HepG2 (cell line): Measurements from ENCODE around the gene MRPS5. TPM values are rescaled to one million over a fixed set of nuclear protein-coding genes. Genes with fewer than 3 reads are reported as not detected.

Source experiments
- AHR ChIP-seq: IDR thresholded peaks from 2 replicates; pipeline ENCODE4 v1.6.1; 2018; ENCODE audit warnings: missing genetic modification reagents, missing compliant biosample characterization
- BRCA1 ChIP-seq: sonication (generic); formaldehyde crosslinking; IDR thresholded peaks from 2 replicates; pipeline ENCODE4 v1.4.0; 2020; ENCODE audit warnings: missing genetic modification reagents
- ELF4 ChIP-seq: sonication (generic); formaldehyde crosslinking; IDR thresholded peaks from 2 replicates; pipeline ENCODE4 v1.5.0; 2020; ENCODE audit warnings: missing genetic modification reagents, mild to moderate bottlenecking, moderate library complexity, borderline replicate concordance
- EZH2 ChIP-seq: conservative IDR thresholded peaks from 2 replicates; pipeline ENCODE4 v1.6.1; 2012; ENCODE audit warnings: mild to moderate bottlenecking, low read depth, low read length, moderate library complexity
- HNF4A ChIP-seq: sonication (generic); formaldehyde crosslinking; IDR thresholded peaks from 2 replicates; pipeline ENCODE4 v1.4.0; 2020; ENCODE audit warnings: missing genetic modification reagents
- NFATC3 ChIP-seq: sonication (generic); formaldehyde crosslinking; IDR thresholded peaks from 2 replicates; pipeline ENCODE4 v1.5.1; 2020; ENCODE audit warnings: mild to moderate bottlenecking, missing genetic modification reagents
- NRL ChIP-seq: sonication (generic); formaldehyde crosslinking; IDR thresholded peaks from 2 replicates; pipeline ENCODE4 v1.5.0; 2020; ENCODE audit warnings: missing genetic modification reagents, mild to moderate bottlenecking, moderate library complexity, borderline replicate concordance
- RARA ChIP-seq: IDR thresholded peaks from 2 replicates; pipeline ENCODE4 v1.6.1; 2016; ENCODE audit warnings: missing genetic modification reagents, missing compliant biosample characterization
- RFX5 ChIP-seq: IDR thresholded peaks from 2 replicates; pipeline ENCODE4 v1.6.1; 2011; ENCODE audit warnings: low read depth, low read length, improper control_type of control experiment
- RORA ChIP-seq: sonication (generic); formaldehyde crosslinking; IDR thresholded peaks from 2 replicates; pipeline ENCODE4 v1.5.0; 2020; ENCODE audit warnings: mild to moderate bottlenecking, missing genetic modification reagents, moderate library complexity
- SNRNP70 ChIP-seq: fragments of 200-400 bp; formaldehyde crosslinking; IDR thresholded peaks from 2 replicates; pipeline ENCODE4 v1.6.1; 2017; ENCODE audit warnings: mild to moderate bottlenecking, low read depth, low read length, moderate library complexity
- ZNF251 ChIP-seq: sonication (generic); formaldehyde crosslinking; IDR thresholded peaks from 2 replicates; pipeline ENCODE4 v1.9.0; 2021; ENCODE audit warnings: mild to moderate bottlenecking, missing genetic modification reagents
- ZNF432 ChIP-seq: sonication (generic); formaldehyde crosslinking; IDR thresholded peaks from 2 replicates; pipeline ENCODE4 v1.5.0; 2020; ENCODE audit warnings: missing genetic modification reagents, mild to moderate bottlenecking, borderline replicate concordance
- ZNF629 ChIP-seq: sonication (generic); formaldehyde crosslinking; conservative IDR thresholded peaks from 2 replicates; pipeline ENCODE4 v1.5.0; 2020; ENCODE audit warnings: missing genetic modification reagents
- ZNF879 ChIP-seq: sonication (generic); formaldehyde crosslinking; IDR thresholded peaks from 2 replicates; pipeline ENCODE4 v1.8.1; 2023; ENCODE audit warnings: missing genetic modification reagents
- polyA plus RNA-seq, 8 experiments: library from polyadenylated mRNA; depleted of rRNA in 3 of 8; stranded (reverse) in 7 of 8; unstranded in 1 of 8; fragments of >200 nt; fragmentation: Illumina TruSeq in 4 of 8; extraction: Trizol in 4 of 8; gene quantifications; 2 replicates each; pipeline versions ENCODE4 v1.2.1 to v1.2.3, GENCODE V29; 2011 to 2016; ENCODE audit warnings: low read depth in 4 of 8, missing spikeins in 1 of 8, mixed read lengths in 1 of 8; ENCODE audit not compliant: insufficient read depth in 1 of 8
- total RNA-seq, 5 experiments: library from RNA; depleted of rRNA; stranded (reverse); fragments of >200 nt; fragmentation: Illumina TruSeq; extraction: Trizol; gene quantifications; 2 replicates each; pipeline ENCODE4 v1.2.3, GENCODE V29; 2016; ENCODE audit warnings: low read depth in 1 of 5
- TF ChIP-seq, protein P1 (sequence below): sonication (generic); formaldehyde crosslinking; conservative IDR thresholded peaks from 2 replicates; pipeline ENCODE4 v1.8.0; 2022; ENCODE audit warnings: missing genetic modification reagents
- TF ChIP-seq, protein P2 (sequence below): IDR thresholded peaks from 2 replicates; pipeline ENCODE4 v1.6.1; 2016; ENCODE audit warnings: missing biosample characterization, missing genetic modification reagents, low read depth
- TF ChIP-seq, protein P3 (sequence below): IDR thresholded peaks from 2 replicates; pipeline ENCODE4 v1.6.1; 2016; ENCODE audit warnings: missing compliant biosample characterization, missing genetic modification reagents, borderline replicate concordance
- TF ChIP-seq, protein P4 (sequence below): sonication (generic); formaldehyde crosslinking; IDR thresholded peaks from 2 replicates; pipeline ENCODE4 v1.4.0; 2020; ENCODE audit warnings: missing genetic modification reagents
- TF ChIP-seq, protein P5 (sequence below): sonication (generic); formaldehyde crosslinking; IDR thresholded peaks from 2 replicates; pipeline ENCODE4; 2020; ENCODE audit warnings: missing genetic modification reagents, mild to moderate bottlenecking, borderline replicate concordance
- TF ChIP-seq, protein P6 (sequence below): sonication (generic); formaldehyde crosslinking; IDR thresholded peaks from 2 replicates; pipeline ENCODE4 v1.5.0; 2020; ENCODE audit warnings: missing genetic modification reagents
- TF ChIP-seq, protein P7 (sequence below): sonication (generic); formaldehyde crosslinking; IDR thresholded peaks from 2 replicates; pipeline ENCODE4 v1.5.0; 2020; ENCODE audit warnings: missing genetic modification reagents, mild to moderate bottlenecking, borderline replicate concordance

Gene MRPS5
- total and polyA plus RNA-seq, 2 of the 13 experiments (the other 11 are each of a cell fraction or from before 2014, with no cell fraction given), result 98.8 to 134 TPM

DNA sequence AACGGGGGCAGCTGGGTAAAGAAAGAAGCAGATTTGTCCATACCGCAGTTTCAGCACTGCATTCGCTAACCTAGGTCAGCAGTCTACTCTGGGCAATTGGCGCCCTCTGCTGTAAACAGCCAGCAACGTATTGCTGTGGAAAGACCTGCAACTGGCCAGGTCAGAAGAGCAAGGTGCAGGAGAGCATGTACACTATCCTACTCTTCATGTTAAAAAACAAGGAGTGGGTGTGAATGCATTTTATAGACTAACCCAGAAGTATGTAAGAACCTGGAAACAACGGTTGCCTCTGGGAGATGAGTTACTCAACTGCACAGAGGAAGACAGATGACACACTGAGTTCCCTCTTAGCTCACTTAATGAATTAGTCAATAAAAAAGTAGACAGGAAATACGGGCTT lies 6.2 kb downstream of the MRPS5 start (continued):
- TF ChIP-seq, protein P1, sequence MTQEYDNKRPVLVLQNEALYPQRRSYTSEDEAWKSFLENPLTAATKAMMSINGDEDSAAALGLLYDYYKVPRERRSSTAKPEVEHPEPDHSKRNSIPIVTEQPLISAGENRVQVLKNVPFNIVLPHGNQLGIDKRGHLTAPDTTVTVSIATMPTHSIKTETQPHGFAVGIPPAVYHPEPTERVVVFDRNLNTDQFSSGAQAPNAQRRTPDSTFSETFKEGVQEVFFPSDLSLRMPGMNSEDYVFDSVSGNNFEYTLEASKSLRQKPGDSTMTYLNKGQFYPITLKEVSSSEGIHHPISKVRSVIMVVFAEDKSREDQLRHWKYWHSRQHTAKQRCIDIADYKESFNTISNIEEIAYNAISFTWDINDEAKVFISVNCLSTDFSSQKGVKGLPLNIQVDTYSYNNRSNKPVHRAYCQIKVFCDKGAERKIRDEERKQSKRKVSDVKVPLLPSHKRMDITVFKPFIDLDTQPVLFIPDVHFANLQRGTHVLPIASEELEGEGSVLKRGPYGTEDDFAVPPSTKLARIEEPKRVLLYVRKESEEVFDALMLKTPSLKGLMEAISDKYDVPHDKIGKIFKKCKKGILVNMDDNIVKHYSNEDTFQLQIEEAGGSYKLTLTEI (CRISPR knock-in tag), result no peak
- TF ChIP-seq, protein P2, sequence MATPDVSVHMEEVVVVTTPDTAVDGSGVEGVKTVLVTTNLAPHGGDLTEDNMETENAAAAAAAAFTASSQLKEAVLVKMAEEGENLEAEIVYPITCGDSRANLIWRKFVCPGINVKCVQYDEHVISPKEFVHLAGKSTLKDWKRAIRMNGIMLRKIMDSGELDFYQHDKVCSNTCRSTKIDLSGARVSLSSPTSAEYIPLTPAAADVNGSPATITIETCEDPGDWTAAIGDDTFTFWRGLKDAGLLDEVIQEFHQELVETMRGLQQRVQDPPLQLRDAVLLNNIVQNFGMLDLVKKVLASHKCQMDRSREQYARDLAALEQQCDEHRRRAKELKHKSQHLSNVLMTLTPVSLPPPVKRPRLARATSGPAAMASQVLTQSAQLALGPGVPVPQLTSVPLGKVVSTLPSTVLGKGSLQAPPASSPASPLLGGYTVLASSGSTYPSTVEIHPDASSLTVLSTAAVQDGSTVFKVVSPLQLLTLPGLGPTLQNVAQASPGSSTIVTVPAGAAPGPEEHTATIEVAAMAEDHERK (CRISPR knock-in tag), result no peak
- TF ChIP-seq HNF4A (peak; percentile 76), NFATC3 (CRISPR knock-in tag) (no peak), RARA (CRISPR knock-in tag) (0 out of 2 replicates have a peak, but pooled peaks have one; percentile 17), NRL (CRISPR knock-in tag) (no peak), AHR (CRISPR knock-in tag) (no peak), EZH2 (no peak), RFX5 (no peak), BRCA1 (CRISPR knock-in tag) (no peak), ZNF879 (CRISPR knock-in tag) (0 out of 2 replicates have a peak, but pooled peaks have one; percentile 31), ZNF432 (CRISPR knock-in tag) (no peak), RORA (no peak), ZNF251 (CRISPR knock-in tag) (no peak), SNRNP70 (no peak), ELF4 (CRISPR knock-in tag) (no peak), ZNF629 (no peak)
- TF ChIP-seq, protein P3, sequence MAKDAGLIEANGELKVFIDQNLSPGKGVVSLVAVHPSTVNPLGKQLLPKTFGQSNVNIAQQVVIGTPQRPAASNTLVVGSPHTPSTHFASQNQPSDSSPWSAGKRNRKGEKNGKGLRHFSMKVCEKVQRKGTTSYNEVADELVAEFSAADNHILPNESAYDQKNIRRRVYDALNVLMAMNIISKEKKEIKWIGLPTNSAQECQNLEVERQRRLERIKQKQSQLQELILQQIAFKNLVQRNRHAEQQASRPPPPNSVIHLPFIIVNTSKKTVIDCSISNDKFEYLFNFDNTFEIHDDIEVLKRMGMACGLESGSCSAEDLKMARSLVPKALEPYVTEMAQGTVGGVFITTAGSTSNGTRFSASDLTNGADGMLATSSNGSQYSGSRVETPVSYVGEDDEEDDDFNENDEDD (CRISPR knock-in tag), result no peak
- TF ChIP-seq, protein P4, sequence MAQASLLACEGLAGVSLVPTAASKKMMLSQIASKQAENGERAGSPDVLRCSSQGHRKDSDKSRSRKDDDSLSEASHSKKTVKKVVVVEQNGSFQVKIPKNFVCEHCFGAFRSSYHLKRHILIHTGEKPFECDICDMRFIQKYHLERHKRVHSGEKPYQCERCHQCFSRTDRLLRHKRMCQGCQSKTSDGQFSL, result no peak
- TF ChIP-seq, protein P5, sequence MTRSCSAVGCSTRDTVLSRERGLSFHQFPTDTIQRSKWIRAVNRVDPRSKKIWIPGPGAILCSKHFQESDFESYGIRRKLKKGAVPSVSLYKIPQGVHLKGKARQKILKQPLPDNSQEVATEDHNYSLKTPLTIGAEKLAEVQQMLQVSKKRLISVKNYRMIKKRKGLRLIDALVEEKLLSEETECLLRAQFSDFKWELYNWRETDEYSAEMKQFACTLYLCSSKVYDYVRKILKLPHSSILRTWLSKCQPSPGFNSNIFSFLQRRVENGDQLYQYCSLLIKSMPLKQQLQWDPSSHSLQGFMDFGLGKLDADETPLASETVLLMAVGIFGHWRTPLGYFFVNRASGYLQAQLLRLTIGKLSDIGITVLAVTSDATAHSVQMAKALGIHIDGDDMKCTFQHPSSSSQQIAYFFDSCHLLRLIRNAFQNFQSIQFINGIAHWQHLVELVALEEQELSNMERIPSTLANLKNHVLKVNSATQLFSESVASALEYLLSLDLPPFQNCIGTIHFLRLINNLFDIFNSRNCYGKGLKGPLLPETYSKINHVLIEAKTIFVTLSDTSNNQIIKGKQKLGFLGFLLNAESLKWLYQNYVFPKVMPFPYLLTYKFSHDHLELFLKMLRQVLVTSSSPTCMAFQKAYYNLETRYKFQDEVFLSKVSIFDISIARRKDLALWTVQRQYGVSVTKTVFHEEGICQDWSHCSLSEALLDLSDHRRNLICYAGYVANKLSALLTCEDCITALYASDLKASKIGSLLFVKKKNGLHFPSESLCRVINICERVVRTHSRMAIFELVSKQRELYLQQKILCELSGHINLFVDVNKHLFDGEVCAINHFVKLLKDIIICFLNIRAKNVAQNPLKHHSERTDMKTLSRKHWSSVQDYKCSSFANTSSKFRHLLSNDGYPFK, result no peak
- TF ChIP-seq, protein P6, sequence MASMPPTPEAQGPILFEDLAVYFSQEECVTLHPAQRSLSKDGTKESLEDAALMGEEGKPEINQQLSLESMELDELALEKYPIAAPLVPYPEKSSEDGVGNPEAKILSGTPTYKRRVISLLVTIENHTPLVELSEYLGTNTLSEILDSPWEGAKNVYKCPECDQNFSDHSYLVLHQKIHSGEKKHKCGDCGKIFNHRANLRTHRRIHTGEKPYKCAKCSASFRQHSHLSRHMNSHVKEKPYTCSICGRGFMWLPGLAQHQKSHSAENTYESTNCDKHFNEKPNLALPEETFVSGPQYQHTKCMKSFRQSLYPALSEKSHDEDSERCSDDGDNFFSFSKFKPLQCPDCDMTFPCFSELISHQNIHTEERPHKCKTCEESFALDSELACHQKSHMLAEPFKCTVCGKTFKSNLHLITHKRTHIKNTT (CRISPR knock-in tag), result no peak
- TF ChIP-seq, protein P7, sequence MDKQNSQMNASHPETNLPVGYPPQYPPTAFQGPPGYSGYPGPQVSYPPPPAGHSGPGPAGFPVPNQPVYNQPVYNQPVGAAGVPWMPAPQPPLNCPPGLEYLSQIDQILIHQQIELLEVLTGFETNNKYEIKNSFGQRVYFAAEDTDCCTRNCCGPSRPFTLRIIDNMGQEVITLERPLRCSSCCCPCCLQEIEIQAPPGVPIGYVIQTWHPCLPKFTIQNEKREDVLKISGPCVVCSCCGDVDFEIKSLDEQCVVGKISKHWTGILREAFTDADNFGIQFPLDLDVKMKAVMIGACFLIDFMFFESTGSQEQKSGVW (CRISPR knock-in tag), result no peak
